Mammary epithelial cell (primary cell): ENCODE data around the gene GALNTL6.

Experiments used
- EZH2 ChIP-seq: IDR thresholded peaks from 2 replicates; pipeline ENCODE4 v1.6.1; 2012; ENCODE audit warnings: low read length, inconsistent platforms, borderline replicate concordance
- TF ChIP-seq, protein P1 (sequence below), 2 donors: IDR thresholded peaks in 1 of 2; conservative IDR thresholded peaks in 1 of 2; 2 replicates each; pipeline ENCODE4 v1.5.1; 2011 to 2012; ENCODE audit warnings: inconsistent platforms in 2 of 2, low read length in 2 of 2, mild to moderate bottlenecking in 2 of 2, control low read depth in 1 of 2, low read depth in 1 of 2; ENCODE audit not compliant: insufficient read depth in 1 of 2; ENCODE audit errors: extremely low read depth in 1 of 2

DNA sequence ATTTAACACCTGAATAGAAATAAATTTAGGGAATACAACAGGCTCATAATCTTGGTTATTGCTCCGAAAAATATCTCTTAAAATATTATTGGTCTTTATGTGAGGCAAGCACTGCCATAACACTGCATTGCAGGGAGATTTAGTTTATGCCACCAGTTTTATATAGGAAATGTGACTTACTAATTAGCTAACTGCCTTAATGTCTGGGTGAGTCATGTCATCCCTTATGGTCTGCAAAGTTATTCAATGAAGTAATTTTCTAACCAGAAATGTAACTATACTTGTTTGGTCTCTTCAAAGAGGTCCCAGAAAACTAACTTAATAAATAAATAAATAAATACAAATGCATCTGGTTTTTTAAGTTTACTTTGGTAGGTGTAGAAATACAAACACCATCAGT, 597.2 kb downstream of the GALNTL6 start:
- TF ChIP-seq, protein P1, sequence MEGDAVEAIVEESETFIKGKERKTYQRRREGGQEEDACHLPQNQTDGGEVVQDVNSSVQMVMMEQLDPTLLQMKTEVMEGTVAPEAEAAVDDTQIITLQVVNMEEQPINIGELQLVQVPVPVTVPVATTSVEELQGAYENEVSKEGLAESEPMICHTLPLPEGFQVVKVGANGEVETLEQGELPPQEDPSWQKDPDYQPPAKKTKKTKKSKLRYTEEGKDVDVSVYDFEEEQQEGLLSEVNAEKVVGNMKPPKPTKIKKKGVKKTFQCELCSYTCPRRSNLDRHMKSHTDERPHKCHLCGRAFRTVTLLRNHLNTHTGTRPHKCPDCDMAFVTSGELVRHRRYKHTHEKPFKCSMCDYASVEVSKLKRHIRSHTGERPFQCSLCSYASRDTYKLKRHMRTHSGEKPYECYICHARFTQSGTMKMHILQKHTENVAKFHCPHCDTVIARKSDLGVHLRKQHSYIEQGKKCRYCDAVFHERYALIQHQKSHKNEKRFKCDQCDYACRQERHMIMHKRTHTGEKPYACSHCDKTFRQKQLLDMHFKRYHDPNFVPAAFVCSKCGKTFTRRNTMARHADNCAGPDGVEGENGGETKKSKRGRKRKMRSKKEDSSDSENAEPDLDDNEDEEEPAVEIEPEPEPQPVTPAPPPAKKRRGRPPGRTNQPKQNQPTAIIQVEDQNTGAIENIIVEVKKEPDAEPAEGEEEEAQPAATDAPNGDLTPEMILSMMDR (conservative IDR thresholded peaks at IDR 0.05 in 1 of 2, IDR thresholded peaks at IDR 0.05 in 1 of 2; ENCODE audit: extremely low read depth in 1 of 2, insufficient read depth in 1 of 2, low read depth in 1 of 2, low read length in 2 of 2), result no peak
- TF ChIP-seq EZH2, result no peak
